Upper lobe of right lung (tissue), 1 donor: Measurements from ENCODE around the gene LDLRAD3. TPM values are rescaled to one million over a fixed set of nuclear protein-coding genes. Genes with fewer than 3 reads are reported as not detected.

Experiments used
- ATAC-seq: fragments of 200-7000 bp; cut with Tn5 transposase; one replicate; pipeline ENCODE4 v1.9.1; 2020; ENCODE audit warnings: mild to moderate bottlenecking, moderate library complexity
- DNase-seq: peaks from one replicate; pipeline ENCODE4 v3.0.0-alpha.2; 2020
- H3K27ac ChIP-seq: fragments of 200-600 bp; one replicate; pipeline ENCODE4 v1.8.0; 2022
- H3K27me3 ChIP-seq: fragments of 200-600 bp; one replicate; pipeline ENCODE4 v1.8.0; 2022; ENCODE audit warnings: mild to moderate bottlenecking
- H3K36me3 ChIP-seq: fragments of 200-600 bp; one replicate; pipeline ENCODE4 v1.8.0; 2022
- H3K4me1 ChIP-seq: fragments of 200-600 bp; one replicate; pipeline ENCODE4 v1.8.0; 2022
- H3K4me3 ChIP-seq: fragments of 200-600 bp; one replicate; pipeline ENCODE4 v1.8.0; 2022; ENCODE audit warnings: mild to moderate bottlenecking
- H3K9me3 ChIP-seq: fragments of 200-600 bp; one replicate; pipeline ENCODE4 v1.8.0; 2022
- intact Hi-C: fragments of 100-400 bp; cut with DNase I; formaldehyde crosslinking; loops from one replicate; pipeline ENCODE4 v1.11.0; 2022
- total RNA-seq: library from RNA; stranded (reverse); fragmentation: NEBNext Ultra II Directional; extraction: Animal tissue kit (Norgen Biotek cat#: 25700); gene quantifications from one replicate; pipeline ENCODE4 v1.2.1, GENCODE V29; 2021
- TF ChIP-seq, protein P1 (sequence below): fragments of 200-600 bp; IDR thresholded peaks from one replicate; pipeline ENCODE4 v1.8.0; 2022; ENCODE audit warnings: antibody characterized with exemption
- donor health status: DM: no; HTN: yes; CAD: no; lungs with severe emphysema.

Gene LDLRAD3
- total RNA-seq, 1 donor from 2014 or later = 7.9 TPM

DNA sequence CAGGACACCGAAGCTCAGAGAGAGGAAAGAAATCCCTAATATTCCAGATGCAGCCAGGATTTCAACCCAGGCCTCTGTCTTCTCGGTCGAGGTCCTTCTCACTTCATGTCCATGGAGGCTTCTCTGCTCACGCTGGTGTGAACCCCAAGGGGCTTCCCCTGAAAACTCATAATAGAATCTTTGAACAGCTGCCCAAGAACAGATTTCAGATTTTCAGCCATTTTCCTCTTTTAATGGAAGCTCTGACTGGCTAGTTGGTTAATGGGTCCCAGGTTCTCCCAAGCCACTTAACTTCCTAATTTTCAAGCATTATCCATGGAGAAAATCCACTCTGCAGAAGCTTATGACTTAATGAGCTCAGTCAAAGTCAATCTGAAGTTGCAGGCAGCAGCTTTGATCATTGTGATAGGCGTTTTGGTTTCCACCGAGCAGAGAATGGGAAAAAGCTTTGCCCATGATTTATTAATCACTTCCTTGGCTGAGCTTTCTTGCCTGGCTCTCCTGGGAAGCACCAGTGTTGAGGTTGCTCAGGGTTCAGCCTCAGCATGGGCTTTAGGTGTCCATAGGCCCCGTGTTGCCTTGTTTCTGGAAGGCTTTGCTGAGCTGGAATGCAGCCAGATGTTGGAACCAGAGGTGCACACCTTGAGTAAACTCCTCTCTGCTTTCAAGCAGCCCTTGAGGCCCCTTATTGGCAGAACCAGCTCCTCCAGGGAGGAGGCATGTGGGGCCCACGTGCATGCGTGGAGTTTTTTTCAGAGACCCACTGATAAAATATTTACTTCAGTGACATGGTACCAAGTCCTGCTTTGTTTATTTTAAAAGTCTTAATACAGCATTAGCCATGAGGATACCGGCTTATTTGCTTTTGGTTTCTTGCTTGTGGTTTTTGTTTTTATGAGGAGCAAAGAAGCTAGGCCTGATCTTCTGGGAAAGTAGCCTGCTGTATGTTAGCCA is 25.5 kb downstream of the LDLRAD3 start:
- Histone ChIP-seq H3K4me1 (peaks cover 11% of the 10 kb centered on the region), H3K4me3 (no peak overlapping the region), H3K36me3 (no peaks in the 10 kb centered on the region), H3K27ac (no peak overlapping the region), H3K27me3 (no peaks in the 10 kb centered on the region), H3K9me3 (no peaks in the 10 kb centered on the region)
- ATAC-seq (peak; percentile 62), DNase-seq (peak; percentile 63)
- intact Hi-C loops = no loop called here
- TF ChIP-seq, protein P1, sequence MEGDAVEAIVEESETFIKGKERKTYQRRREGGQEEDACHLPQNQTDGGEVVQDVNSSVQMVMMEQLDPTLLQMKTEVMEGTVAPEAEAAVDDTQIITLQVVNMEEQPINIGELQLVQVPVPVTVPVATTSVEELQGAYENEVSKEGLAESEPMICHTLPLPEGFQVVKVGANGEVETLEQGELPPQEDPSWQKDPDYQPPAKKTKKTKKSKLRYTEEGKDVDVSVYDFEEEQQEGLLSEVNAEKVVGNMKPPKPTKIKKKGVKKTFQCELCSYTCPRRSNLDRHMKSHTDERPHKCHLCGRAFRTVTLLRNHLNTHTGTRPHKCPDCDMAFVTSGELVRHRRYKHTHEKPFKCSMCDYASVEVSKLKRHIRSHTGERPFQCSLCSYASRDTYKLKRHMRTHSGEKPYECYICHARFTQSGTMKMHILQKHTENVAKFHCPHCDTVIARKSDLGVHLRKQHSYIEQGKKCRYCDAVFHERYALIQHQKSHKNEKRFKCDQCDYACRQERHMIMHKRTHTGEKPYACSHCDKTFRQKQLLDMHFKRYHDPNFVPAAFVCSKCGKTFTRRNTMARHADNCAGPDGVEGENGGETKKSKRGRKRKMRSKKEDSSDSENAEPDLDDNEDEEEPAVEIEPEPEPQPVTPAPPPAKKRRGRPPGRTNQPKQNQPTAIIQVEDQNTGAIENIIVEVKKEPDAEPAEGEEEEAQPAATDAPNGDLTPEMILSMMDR = no peak

DNA sequence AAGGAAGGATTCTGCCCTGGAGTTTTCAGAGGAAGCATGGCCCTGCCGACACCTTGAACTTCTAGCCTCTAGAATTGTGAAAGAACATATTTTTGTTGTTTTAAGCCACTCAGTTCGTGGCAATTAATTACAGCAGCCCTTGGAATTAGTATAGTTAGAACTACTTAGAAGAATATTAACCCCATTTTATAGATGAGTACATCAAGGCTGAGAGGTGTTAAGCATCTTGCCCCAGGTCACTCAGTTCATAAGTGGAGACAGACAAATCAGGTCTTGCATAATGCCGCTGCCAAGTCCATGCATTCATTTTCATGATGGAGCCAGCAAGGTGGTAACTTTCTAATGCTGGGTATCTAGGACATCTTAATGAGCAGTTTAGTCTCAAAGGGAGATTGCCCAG is 26.6 kb downstream of the LDLRAD3 start:
- no peak for DNase-seq
- Histone ChIP-seq H3K36me3 (no peaks in the 10 kb centered on the region), H3K4me1 (peaks cover 11% of the 10 kb centered on the region), H3K9me3 (no peaks in the 10 kb centered on the region), H3K27ac (no peak overlapping the region), H3K4me3 (no peak overlapping the region), H3K27me3 (no peaks in the 10 kb centered on the region)
- TF ChIP-seq, protein P1 = no peak
- ATAC-seq = no peak
- intact Hi-C loops = no loop called here

DNA sequence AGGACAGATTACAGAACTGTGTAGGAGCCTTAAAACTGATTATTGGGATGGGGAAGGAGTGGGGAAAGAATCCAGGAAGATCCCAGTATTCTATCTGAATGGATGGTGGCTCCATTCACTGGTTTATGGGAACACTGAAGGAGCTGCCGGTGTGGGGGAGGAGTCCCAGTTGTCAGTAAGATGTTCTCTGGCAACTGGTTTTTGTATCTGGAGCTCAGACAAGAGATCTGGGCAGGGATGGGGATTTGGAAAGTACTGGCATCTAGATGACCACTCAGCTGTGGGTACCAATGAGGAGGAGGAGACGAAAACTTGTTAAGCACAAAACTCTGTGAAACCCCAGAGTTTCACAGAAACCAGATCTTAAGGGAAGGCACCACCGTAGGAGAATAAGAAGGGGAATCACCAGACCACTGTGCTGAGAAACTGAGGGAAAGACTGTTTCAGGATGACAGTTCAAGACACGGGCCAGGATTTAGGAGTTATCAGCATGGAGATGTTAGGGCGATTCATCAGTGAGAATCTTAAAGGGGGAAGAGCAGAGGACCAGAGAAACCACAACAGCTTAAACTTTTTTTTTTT is 28.1 kb downstream of the LDLRAD3 start:
- H3K9me3 ChIP-seq = no peaks in the 10 kb centered on the region
- H3K27ac ChIP-seq = no peak overlapping the region
- DNase-seq (no peak), ATAC-seq (no peak)
- H3K27me3 ChIP-seq = no peaks in the 10 kb centered on the region
- no peaks in the 10 kb centered on the region for H3K36me3 ChIP-seq
- no peak overlapping the region for H3K4me3 ChIP-seq
- intact Hi-C loops = no loop called here
- TF ChIP-seq, protein P1 = no peak
- H3K4me1 ChIP-seq = peaks cover 11% of the 10 kb centered on the region

DNA sequence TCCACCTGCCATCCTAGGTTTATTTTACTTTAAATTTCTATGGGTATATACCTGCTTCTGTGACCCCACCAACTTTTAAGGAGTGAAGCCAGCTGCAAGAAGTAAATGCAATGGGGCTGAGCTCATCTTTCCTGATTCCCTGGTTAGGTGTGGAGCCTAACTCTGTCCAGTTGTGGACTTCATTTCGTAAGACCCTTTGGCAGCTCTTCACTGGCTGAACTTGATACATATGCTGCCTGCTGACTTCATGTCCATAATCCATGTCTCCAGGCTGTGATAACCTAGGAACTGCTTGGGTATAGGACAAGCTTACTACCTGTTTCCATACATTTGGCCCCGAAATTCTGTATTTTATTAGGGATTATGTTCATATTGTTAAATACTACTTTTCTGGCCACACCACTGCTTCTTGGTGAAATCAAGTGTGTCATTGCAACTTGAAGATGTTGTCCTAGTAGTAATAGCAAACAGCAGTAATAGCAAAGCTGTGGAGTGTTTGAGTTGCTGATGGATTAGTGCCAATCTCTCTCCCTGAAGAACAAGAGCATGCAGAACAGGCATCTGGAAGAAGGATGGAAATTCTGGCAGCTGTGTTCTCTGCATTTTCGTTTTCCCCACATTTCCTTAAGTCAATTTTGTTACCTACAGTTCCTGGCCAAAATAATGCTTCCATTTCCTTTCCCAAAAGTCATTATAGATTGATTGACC is 31.2 kb downstream of the LDLRAD3 start:
- ATAC-seq (peak; percentile 77), DNase-seq (no peak)
- intact Hi-C loops = no loop called here
- Histone ChIP-seq H3K9me3 (no peaks in the 10 kb centered on the region), H3K4me3 (no peak overlapping the region), H3K4me1 (peaks cover 2% of the 10 kb centered on the region), H3K36me3 (no peaks in the 10 kb centered on the region), H3K27ac (no peak overlapping the region), H3K27me3 (no peaks in the 10 kb centered on the region)
- TF ChIP-seq, protein P1 = no peak

DNA sequence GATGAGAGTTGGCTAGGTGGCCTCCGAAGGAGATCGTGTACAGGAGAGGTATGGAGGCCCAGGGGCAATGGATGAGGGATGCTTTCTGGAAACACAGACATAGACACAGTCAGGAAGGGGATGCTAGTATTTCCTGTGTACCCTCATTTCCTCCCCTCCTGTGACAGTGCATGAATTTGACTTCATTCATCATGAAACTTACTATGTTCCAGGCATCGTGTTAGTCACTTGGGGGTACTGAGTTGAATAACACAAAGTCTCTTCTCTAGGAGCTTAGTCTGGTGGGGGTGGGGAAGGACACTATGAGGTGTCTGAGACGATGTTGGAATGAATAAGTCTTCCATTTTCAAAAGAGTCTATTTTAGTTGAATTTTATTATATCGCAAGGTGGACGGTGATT is 32.6 kb downstream of the LDLRAD3 start:
- TF ChIP-seq, protein P1 = no peak
- no peak for ATAC-seq
- Histone ChIP-seq H3K27ac (no peak overlapping the region), H3K27me3 (no peaks in the 10 kb centered on the region), H3K9me3 (no peaks in the 10 kb centered on the region), H3K4me1 (no peaks in the 10 kb centered on the region), H3K4me3 (no peak overlapping the region), H3K36me3 (no peaks in the 10 kb centered on the region)
- DNase-seq = no peak
- intact Hi-C loops = no loop called here
